Astrocyte (in vitro differentiated cells and primary cell): ENCODE results near the gene KPNA4.

Experiments used
- EZH2 ChIP-seq: IDR thresholded peaks from 2 replicates; pipeline ENCODE4 v1.6.1; 2012; ENCODE audit warnings: mild to moderate bottlenecking, low read length, inconsistent platforms; ENCODE audit not compliant: insufficient read depth
- TF ChIP-seq, protein P1 (sequence below): IDR thresholded peaks from 2 replicates; pipeline ENCODE4 v1.5.1; 2011; ENCODE audit warnings: low read depth, mild to moderate bottlenecking, inconsistent platforms, low read length, moderate library complexity; ENCODE audit not compliant: insufficient read depth

DNA sequence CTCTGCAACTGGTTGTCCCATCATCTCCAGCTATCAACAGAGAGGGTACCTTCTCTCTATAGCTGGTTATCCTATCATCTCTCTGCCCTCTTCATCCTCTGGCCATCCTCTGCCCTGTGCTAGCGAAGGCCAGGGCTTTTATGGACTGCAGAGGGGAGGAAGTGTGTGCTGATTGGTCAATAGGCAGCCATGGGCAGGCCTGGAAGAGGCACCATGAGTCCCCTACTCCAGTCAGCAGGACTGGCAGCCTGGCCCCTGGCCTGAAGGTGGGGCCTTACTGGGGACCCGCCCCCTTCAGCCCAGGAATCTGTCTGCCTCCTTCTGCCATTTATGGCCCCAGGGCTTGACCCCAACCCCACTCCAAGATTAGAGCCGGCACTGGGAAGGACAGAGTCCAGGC, 105.3 kb downstream of the KPNA4 start:
- TF ChIP-seq, protein P1, sequence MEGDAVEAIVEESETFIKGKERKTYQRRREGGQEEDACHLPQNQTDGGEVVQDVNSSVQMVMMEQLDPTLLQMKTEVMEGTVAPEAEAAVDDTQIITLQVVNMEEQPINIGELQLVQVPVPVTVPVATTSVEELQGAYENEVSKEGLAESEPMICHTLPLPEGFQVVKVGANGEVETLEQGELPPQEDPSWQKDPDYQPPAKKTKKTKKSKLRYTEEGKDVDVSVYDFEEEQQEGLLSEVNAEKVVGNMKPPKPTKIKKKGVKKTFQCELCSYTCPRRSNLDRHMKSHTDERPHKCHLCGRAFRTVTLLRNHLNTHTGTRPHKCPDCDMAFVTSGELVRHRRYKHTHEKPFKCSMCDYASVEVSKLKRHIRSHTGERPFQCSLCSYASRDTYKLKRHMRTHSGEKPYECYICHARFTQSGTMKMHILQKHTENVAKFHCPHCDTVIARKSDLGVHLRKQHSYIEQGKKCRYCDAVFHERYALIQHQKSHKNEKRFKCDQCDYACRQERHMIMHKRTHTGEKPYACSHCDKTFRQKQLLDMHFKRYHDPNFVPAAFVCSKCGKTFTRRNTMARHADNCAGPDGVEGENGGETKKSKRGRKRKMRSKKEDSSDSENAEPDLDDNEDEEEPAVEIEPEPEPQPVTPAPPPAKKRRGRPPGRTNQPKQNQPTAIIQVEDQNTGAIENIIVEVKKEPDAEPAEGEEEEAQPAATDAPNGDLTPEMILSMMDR = no peak
- TF ChIP-seq EZH2 = no peak
